HG03025 (cell line): Measurements from ENCODE around the gene CCDC74B.
"Not testable (repeated sequence)": the region's sequence is repeated elsewhere in the genome, so short reads cannot be mapped to it uniquely, and the experiment has no call there.

Experiments
- ATAC-seq: cut with Tn5 transposase; IDR thresholded peaks from one replicate; pipeline ENCODE4 v1.9.1; 2021; ENCODE audit warnings: mild to moderate bottlenecking, moderate library complexity; ENCODE audit not compliant: unreplicated experiment, low FRiP score

CCDC74B gene

GRCh38 chr2:130120924-130121323, 24.0 kb downstream of the CCDC74B start:
- not testable (repeated sequence) for ATAC-seq

GRCh38 chr2:130102597-130103363, 42.1 kb downstream of the CCDC74B start:
- ATAC-seq, result not testable (repeated sequence)
